HL-60/S4 treated with phorbol 12-myristate 13-acetate at 8.2 ng/mL for 4 days and 3 days (cell line): Measurements from ENCODE around the gene ZNF670.

Source experiments
- in situ Hi-C: fragments of 300-500 bp; cut with MboI; formaldehyde crosslinking; loops from 2 replicates; pipeline ENCODE4 v1.15.0; 2022; ENCODE audit warnings: low sequenced_read_pairs

The ZNF670 gene

GRCh38 chr1:247104965-247105364 is 26.4 kb upstream of the ZNF670 start:
- in situ Hi-C loops, result no loop called here

GRCh38 chr1:247103859-247104591 is 25.4 kb upstream of the ZNF670 start, which contains the start of gene ZNF669:
Gene ZNF669, minus strand, starts transcription at chr1:247104356. Its CDS starts 157 bp downstream, at chr1:247104199.
- in situ Hi-C loops, result no loop called here

DNA sequence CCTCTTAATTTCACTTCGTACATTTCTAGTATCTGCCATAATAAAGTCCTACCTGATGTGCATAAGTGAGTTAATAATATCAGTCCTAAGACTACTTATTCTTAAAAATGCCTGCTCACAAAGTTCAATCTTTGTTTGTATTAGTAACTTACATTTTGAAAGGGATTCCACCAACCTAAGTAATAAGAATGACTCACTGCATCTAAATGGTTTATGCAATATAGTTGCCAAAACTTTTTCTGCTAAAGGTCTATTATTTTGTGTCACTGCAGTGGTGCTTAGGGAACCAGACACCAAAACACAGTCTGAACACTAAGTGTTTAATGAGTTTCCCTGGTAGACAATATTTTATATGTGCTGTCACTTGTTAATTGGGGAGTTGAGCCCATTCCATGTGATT is 23.8 kb upstream of the ZNF670 start:
- in situ Hi-C loops, result no loop called here

GRCh38 chr1:247100676-247101279 is 22.2 kb upstream of the ZNF670 start:
- in situ Hi-C loops, result no loop called here

DNA sequence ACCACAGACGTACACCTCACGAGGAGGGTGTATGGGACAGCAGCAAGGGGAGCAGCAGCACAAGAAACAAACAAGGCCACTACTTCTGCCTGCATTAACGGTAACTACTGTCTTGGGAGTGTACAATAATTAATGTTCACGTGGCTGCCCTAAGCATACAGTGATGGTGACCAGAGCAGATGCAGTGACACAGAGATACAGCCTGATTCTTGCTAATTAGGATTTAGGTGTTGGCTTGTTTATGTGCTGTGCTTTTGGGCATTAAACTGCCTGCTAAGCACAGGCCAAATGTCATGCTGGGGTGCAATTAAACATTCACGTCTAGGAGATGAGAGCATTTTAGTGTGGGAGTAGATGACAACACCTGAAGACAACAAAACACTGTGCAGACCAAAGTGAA is 18.3 kb upstream of the ZNF670 start:
- in situ Hi-C loops, result no loop called here

- in situ Hi-C loops, result no loop called here
Measured at GRCh38 chr1:247096544-247096943, 17.9 kb upstream of the ZNF670 start.

- in situ Hi-C loops, result no loop called here
Measured at GRCh38 chr1:247096112-247096511, 17.5 kb upstream of the ZNF670 start.

DNA sequence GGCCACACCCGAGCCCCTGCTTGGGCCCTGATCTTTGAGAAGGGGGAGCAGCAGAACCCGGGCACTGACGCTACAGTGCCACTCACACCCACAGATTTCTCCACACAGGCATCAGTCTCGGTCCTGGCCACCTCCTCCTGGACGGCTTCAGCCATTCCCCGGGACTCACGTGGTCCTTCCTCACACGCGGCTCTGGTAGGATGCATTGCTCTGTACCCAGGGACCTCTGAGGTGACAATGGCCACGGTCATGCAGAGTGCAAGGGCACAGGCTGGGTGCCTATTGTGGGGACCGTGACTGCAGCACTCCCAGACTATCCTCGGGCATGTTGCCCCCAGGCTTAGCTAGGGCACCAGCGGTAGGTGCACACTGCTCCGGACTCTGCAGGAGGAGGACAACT is 11.8 kb upstream of the ZNF670 start:
- in situ Hi-C loops, result no loop called here

DNA sequence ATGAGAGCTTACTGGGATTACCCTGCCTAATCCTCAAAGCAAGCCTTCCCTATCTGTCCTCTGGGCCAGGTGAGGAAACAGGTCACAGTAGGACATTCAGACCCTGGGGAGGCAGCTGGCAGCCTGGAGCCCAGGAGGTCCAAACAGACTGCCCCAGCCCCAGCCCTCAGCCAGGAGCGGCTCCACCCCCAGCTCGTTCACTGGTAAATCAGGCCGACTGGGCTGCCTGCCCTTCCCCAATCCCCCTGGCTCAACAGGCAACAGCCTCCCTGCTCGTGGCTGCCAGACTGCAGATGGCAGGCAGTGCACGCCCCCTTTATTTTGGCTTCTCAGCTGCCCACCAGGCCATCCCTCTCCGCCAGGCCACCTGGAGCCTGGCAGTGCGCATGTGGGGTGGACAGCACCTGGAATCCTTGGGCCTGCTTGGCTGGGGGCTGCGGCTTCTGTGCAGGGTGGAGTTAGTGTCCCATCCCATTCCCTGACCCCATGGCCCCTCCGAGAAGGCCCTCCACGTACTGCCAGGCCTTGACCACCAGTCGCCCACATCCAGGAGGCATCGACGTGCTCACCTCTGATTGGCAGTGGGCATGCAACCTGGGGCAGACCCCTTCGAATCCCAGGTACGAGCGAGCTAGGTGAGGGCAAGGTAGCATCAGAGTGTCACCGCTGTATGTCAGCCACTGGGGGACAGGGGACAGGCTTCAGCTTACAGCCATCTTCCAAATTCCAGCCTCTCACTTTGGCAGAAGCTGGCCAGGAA is 11.2 kb upstream of the ZNF670 start:
- in situ Hi-C loops, result no loop called here

DNA sequence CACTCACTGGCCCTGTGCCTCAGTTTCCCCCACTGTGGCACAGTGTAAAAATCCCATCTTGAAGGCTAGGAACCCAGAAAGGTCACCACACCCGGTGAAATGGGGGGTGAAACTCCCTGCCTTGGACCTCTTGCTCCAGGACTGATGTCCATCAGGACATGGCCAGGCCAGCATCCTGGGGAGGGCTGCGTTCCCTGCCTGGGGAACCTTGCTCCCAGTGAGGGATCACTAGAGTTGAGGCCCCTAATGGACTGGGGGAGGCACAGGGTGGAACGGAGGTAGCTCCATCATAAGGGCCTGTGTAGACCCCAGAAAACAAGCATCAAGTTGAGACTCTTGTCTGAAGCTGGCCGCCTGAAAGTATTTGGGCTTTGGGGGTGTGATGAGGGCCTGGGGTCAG is 10.4 kb upstream of the ZNF670 start:
- in situ Hi-C loops, result no loop called here

DNA sequence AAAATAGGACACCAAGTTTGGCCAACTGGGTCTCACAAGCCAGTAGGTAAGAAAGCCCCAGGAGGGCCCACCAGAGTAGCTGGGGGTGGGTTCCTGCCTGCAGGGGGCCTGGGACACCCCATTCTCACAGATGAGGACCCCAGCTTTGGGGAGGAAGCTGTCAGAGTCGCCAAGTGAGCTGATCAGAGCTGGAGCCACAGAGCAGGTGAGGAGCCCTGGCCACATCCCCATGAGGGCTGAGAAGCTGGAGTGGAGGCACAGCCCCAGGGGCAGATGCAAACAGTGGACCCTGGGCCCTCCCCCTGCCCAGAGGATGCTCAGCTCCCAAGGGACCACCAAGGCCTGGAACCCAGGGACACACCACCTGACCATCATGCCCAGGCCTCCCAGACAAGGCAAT is 8.6 kb upstream of the ZNF670 start:
- in situ Hi-C loops, result no loop called here

- in situ Hi-C loops, result no loop called here
Measured at GRCh38 chr1:247085310-247085709, 6.7 kb upstream of the ZNF670 start.

DNA sequence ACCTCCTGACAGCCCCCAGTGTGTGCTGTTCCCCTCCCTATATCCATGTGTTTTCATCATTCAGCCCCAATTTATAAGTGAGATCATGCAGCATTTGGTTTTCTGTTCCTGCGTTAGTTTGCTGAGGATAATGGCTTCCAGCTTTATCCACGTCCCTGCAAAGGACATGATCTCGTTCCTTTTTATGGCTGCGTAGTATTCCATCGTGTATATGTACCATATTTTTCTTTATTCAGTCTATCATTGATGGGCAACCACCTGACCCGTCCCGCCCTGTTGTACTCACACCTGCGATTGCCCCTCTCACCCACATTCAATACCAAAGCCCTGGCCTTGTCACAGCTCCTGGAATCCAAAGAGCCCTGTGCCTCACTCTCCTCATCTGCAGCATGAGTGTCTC is 6.2 kb upstream of the ZNF670 start:
- in situ Hi-C loops, result no loop called here

DNA sequence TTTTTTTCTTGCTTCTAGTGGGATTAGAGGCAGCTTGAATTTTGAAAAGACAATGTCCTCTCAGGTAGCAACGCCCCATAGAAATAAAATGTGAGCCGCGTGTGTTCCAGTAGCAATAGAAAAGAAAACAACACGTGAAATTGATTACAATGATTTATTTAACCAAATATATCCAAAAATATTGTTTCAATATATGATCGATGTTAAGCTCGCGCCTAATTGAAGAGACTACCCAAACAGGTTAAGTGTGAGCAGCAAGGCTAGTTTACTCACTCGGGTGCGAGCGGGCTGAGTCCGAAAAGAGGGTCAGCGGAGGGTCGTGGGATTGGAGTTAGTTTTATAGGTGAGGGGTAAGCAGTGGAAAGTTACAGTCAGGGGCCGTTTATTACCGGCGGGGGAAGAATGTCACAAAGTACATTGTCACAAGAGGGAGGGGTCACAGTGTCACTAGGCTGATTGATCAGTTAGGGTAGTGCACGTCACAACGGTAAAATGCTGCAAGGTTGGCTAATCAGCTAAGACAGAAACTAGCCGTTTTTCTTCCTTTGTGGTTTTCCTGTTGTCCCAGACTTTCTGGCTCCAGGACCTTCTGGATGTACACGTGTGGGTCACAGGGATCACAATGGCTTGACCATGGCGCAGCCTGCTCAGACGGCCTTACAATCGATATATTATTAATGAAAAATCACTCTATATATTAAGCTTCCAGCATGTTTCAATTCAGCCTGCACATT is 697 bp upstream of the ZNF670 start:
- in situ Hi-C loops, result no loop called here

DNA sequence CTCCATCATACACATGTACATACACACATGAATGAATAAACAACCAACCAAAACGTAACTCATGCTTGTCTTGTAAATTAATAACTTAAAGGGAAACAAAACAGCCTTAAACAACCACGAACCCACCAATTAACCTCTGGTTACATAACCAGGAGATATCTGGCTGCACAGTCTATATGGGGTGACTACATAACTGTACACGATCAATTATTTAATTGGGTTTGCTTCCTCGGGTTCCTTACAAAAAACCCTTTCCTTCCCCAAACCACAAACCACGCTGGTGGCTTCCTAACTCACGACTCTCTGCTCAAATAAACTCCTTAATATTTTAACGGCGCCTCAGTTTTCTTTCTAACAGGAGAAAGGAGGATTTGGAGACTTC is 744 bp downstream of the ZNF670 start:
- in situ Hi-C loops, result no loop called here

GRCh38 chr1:247077213-247077612 is 1.4 kb downstream of the ZNF670 start:
- in situ Hi-C loops, result no loop called here

DNA sequence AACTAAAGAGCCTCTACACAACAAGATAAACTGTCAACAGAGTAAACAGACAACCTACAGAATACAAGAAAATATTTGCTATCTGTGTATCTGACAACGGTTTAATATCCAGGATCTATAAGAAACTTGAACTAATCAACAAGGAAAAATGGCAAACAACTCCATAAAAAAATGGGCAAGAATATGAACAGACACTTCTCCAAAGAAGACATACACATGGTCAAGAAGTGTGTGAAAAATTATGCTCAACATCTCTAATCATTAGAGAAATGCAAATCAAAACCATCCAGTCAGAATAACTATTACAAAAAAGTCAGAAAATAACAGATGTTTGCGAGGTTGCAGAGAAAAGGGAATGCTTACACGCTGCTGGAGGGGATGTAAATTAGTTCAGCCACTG is 8.0 kb downstream of the ZNF670 start:
- in situ Hi-C loops, result no loop called here

DNA sequence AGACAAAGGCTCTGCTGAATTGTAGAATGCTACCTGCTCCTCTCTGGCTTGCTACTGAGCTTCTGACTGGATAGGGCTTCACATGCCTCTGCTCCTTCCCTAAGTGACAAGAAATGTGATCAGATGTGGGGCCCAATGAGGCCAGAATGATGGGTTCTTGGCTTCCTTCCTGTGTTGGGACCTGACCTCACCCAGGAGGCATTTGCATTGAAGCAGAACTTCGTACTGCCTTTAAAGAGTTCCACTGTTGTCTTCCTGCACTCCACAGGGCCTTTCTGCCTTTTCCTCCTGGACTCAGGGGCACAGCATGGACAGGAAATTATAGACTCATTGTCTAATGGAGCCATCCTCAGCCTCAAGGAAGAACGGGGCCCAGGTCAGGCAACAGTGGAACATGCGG is 14.3 kb downstream of the ZNF670 start:
- in situ Hi-C loops, result no loop called here

DNA sequence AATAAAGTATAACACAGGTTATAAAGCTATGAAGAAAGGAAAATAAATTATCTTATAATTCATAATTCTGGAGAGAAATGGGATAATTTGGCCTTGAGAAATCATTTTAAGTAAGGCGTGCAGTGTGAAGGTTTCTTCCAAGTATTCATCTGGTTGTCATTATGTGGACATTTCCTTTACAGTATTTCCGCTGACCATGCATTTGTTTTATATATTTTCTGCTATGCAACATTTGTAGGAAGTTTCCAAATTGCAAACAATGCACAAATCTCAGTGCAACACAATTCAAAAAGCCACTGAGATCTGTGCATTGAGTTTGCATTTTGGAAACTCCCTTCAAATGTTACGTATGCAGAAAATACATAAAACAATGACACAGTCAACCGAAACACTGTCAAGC is 17.8 kb downstream of the ZNF670 start:
- in situ Hi-C loops, result no loop called here

DNA sequence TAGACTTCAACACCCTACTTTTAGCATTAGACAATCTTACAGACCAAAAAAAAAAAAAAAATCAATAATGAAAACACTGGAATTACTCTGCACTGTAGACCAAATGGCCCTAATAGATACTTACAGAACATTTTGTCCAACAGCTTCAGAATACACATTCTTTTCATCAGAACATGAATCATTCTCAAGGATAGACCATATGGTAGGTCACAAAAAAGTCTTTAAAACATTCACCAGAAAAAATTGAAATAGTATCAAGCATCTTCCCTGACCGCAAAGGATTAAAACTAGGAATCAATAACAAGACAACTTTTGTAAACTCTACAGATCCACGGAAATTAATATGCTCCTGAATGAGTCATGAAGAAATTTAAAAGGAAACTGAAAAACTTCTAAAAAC is 22.5 kb downstream of the ZNF670 start:
- in situ Hi-C loops, result no loop called here

GRCh38 chr1:247054992-247055415 is 23.6 kb downstream of the ZNF670 start:
- in situ Hi-C loops, result no loop called here
